OCI-LY1 (cell line): Measurements from ENCODE around the gene IPMK.

Experiments
- EZH2 ChIP-seq: fragments of 200-600 bp; sonication (generic), shearing (Covaris generic); IDR thresholded peaks from 2 replicates; pipeline ENCODE4 v1.8.0; 2017; ENCODE audit warnings: borderline replicate concordance, mixed run types, mild to moderate bottlenecking, antibody characterized with exemption, low read length, moderate library complexity, mixed read lengths
- TF ChIP-seq, protein P1 (sequence below): fragments of 200-600 bp; sonication (generic), shearing (Covaris generic); IDR thresholded peaks from 2 replicates; pipeline ENCODE4 v1.5.1; 2017; ENCODE audit warnings: mild to moderate bottlenecking, antibody characterized with exemption, low read length, moderate library complexity, mixed read lengths

DNA sequence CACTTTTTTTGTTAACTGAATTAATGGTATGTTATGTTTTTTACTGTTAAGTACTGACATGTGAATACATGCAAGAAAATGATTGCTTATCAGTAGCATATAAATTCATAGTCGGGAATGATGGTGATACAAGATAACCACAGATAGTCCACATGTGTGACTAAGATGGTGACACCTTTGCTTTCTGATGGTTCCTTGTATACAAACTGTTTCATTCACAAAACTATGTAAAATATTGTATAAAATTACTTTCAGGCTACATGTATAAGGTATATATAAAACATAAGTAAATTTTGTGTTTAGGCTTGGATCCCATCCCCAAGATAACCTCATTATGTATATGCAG, 11.2 kb upstream of the IPMK start:
- TF ChIP-seq, protein P1, sequence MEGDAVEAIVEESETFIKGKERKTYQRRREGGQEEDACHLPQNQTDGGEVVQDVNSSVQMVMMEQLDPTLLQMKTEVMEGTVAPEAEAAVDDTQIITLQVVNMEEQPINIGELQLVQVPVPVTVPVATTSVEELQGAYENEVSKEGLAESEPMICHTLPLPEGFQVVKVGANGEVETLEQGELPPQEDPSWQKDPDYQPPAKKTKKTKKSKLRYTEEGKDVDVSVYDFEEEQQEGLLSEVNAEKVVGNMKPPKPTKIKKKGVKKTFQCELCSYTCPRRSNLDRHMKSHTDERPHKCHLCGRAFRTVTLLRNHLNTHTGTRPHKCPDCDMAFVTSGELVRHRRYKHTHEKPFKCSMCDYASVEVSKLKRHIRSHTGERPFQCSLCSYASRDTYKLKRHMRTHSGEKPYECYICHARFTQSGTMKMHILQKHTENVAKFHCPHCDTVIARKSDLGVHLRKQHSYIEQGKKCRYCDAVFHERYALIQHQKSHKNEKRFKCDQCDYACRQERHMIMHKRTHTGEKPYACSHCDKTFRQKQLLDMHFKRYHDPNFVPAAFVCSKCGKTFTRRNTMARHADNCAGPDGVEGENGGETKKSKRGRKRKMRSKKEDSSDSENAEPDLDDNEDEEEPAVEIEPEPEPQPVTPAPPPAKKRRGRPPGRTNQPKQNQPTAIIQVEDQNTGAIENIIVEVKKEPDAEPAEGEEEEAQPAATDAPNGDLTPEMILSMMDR = no peak
- no peak for TF ChIP-seq EZH2
